GM12801 (cell line): Measurements from ENCODE around the gene HOXC5.

Experiments used
- TF ChIP-seq, protein P1 (sequence below): IDR thresholded peaks from one replicate; pipeline ENCODE4 v1.5.1; 2011; ENCODE audit warnings: control low read depth; ENCODE audit not compliant: insufficient read length; ENCODE audit errors: extremely low read depth

HOXC5 gene

DNA sequence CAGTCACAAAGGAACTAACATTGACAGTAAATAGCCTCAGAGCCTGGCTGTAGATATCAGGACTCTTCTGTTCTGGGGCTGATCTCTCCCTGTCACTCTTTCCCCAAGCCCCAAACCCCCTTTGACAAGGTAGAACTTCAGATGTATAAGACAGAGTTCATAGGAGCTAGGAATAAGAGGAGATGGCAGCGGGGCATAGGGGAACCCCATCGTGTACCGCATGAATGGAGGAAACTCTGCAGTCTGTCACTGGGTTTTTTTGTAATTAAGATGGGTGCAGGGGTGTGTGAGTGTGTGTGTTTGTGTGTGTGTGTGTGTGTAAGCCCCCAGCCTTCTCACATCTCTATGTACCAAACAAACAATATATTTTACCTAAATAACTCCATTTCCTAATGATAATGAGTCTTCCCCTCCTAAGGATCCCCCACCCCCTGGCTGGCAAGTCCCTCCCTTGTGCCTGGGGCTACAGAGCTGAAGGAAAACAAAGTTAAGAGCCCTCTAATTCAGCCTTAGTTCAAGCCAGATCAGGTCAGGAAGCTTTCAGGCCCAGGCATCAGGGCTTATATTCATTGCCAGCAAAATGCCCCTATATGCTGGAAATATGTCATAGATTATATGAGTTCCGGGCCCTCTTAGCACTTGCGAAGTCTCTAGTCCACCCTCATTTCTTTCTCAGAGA, 11.7 kb downstream of the HOXC5 start:
- TF ChIP-seq, protein P1, sequence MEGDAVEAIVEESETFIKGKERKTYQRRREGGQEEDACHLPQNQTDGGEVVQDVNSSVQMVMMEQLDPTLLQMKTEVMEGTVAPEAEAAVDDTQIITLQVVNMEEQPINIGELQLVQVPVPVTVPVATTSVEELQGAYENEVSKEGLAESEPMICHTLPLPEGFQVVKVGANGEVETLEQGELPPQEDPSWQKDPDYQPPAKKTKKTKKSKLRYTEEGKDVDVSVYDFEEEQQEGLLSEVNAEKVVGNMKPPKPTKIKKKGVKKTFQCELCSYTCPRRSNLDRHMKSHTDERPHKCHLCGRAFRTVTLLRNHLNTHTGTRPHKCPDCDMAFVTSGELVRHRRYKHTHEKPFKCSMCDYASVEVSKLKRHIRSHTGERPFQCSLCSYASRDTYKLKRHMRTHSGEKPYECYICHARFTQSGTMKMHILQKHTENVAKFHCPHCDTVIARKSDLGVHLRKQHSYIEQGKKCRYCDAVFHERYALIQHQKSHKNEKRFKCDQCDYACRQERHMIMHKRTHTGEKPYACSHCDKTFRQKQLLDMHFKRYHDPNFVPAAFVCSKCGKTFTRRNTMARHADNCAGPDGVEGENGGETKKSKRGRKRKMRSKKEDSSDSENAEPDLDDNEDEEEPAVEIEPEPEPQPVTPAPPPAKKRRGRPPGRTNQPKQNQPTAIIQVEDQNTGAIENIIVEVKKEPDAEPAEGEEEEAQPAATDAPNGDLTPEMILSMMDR: no peak

DNA sequence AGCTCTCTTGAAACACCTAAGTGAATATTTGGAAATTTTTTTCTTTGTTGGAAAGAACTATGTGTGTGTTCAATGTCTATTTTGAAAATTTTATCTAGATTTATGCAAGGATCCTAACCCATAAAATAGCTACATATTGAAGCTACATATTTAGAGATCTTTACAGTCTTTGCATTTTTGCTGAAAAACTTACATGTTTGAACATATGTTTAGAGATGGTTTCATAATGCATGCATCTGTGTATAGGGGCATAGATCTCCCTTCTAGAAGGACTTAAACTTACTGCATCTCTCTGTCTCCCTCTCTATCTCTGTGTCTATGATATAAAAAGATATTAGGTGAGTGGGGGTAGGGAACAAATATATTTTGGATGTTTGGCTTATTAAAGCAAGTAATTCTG, 12.6 kb downstream of the HOXC5 start:
- TF ChIP-seq, protein P1: no peak

DNA sequence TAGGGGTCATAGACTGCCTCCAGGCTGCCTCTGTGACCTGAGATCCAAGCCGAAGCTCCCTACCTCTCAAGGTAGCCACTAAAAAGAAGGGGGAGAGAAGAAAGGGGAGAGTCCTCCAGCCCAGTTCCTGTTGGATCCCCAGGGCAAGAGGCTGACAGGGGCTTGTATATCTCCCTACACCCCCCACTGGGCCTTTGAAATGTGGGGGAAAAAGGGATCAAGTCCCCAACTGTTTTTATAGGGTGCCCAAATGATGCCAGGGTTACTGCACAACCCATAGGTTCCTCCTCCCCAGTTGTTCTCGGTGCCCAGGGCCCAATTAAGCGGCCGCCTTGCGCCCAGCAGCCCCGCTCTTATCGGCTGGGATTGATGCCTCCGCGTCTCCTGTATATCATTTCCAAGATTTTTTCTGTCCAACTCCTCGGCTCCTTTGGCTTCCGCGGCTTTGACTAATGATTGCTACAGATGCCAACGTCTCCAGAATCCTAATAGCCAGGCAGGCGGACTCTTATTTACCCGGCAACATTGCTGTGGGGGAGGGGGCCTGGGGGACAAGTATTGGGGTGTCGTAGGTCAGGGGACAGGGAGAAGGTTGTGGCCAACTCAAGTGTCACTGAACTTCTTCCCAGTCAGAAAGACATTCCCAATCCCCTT, 13.1 kb downstream of the HOXC5 start:
- TF ChIP-seq, protein P1: no peak

DNA sequence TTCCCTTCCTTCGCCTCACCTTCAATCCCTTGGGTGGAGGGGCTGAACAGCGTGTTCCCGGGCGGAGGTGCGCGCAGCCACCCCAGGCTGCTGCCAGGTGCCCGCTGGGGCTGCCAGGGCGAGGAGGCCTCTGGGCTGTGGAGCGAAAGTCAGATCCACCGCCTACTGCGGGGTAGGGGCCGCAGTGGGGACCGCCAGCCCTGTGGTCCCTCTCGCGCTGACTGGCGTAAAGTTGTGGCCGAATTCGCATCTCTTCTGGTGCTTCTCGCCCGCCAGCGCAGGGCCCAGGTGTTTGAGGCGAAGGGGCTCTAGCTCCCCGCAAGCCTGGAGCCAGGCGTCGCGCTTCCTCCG, 13.9 kb downstream of the HOXC5 start:
- TF ChIP-seq, protein P1: no peak

DNA sequence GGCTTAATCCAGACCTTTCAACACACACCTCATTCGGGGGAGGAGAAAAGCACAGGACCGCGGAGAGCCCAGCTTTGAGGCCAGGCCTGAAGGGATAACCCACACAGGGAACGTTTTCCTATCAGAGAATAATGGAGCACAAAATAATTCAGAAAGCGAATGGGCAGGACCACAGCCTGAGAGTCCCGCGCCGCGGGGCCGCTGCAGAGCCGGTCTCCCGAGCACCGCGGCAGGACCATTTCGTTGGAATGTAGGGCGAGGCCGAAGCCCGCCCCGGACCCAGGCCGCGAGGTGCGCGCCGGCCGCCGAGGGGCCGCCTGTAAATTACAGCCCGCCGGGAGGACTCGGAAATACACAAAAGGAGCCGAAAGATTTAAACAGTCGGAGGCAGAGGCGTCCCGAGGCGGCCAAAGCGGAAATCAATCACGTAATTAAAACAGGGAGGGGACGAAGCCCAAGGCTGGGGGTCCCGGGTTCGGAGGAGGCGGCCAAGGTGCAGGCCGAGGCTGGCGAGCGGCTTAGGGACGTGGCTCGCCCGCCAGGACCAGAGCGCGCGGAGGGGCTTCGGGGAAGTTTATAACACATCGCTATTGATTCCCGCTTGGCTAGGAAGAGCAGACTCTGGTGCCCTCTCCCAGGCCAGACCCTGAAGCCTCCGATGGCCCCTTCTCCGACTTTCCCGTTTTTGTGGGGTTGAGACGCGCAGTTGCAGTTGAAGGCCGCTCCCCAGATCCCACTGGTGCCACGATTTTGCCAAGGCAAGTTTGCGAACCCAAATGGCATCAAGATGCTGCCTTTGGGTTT, 14.5 kb downstream of the HOXC5 start:
- TF ChIP-seq, protein P1: no peak

DNA sequence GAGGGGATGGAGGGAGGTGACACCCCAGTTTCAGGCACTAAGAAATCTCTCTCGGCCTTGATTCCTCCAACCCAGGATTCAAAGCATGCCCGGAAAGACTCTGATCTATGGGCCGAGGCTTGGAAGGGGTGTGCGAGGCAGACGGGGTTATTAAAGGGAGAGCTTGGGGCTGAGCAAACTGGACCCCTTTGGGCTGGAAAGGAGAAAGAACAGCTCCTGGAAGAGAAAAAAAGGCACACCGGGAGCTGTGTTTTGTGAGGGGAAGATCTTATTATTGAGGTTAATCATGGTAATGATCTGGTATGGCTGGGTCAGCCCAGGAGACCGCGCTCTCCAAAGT, 15.1 kb downstream of the HOXC5 start:
- TF ChIP-seq, protein P1: no peak

DNA sequence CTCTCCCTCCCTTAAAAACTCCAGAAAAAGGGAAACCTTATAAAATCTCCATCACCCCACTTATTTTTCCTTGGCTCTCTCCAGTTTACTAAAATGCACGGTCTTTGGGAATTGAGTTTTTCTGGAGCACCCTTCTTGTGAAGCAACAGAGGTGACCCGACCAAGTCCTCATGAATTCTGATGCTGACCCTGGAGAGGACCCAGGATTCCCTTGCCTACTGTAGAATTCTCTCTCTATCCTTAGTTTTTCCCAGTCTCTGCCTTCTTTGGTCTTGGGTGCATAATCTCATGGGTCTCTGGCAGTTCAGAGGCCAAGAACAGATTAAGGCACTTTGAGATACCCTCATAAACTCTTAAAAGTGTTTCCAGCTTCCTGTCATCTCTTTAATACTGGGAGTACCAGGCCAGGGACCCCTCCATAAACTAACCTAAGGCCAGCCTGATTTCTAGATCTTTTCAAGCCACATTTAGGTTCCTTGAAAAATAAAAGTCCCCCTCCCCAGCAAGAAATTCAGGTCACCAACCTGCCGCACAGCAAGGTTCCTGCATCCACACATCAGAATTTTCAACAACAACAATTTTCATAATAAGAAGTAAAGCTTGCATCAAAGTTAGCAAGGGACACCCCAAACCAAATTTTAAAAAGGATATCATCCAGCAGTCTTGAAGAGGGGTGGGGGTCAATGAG, 15.7 kb downstream of the HOXC5 start:
- TF ChIP-seq, protein P1: no peak
